MCF 10A (cell line): Measurements from ENCODE around the gene SPSB1. TPM values are rescaled to one million over a fixed set of nuclear protein-coding genes. Genes with fewer than 3 reads are reported as not detected.

Experiments
- BruUV-seq: library from RNA; stranded (reverse); fragments of 400-500 nt; replicated peaks from 2 replicates; lab custom pipeline; 2021; lab: Mats Ljungman, UMichigan
- CTCF ChIA-PET: fragments of 300-600 bp; sonication (Branson Sonifier 250); formaldehyde crosslinking; extraction: SDS; loops from one replicate; lab custom pipeline; 2021; ENCODE audit warnings: antibody characterized with exemption, inconsistent platforms; lab: Yijun Ruan, JAX
- POLR2A ChIA-PET: fragments of 300-600, 350-650 bp; sonication (Branson Sonifier 250); formaldehyde crosslinking; extraction: SDS; loops from one replicate; lab custom pipeline; 2020; ENCODE audit warnings: antibody characterized with exemption, inconsistent platforms; lab: Yijun Ruan, JAX
- DNase-seq: peaks from one replicate; pipeline ENCODE4 v3.0.0-alpha.2; 2018; ENCODE audit not compliant: unreplicated experiment
- H3K27ac Mint-ChIP-seq: one replicate; pipeline ENCODE4 v1.8.0; 2022; ENCODE audit warnings: mild to moderate bottlenecking, low read depth, mixed read lengths; ENCODE audit not compliant: unreplicated experiment
- H3K27me3 Mint-ChIP-seq: one replicate; pipeline ENCODE4 v1.8.0; 2022; ENCODE audit warnings: mixed read lengths; ENCODE audit not compliant: insufficient read depth, unreplicated experiment
- H3K36me3 Mint-ChIP-seq: one replicate; pipeline ENCODE4 v1.8.0; 2022; ENCODE audit warnings: mild to moderate bottlenecking, moderate library complexity, mixed read lengths; ENCODE audit not compliant: insufficient read depth, unreplicated experiment
- H3K4me1 Mint-ChIP-seq: one replicate; pipeline ENCODE4 v1.8.0; 2022; ENCODE audit warnings: mixed read lengths; ENCODE audit not compliant: insufficient read depth, unreplicated experiment
- H3K4me3 Mint-ChIP-seq: one replicate; pipeline ENCODE4 v1.8.0; 2022; ENCODE audit warnings: mild to moderate bottlenecking, moderate library complexity, mixed read lengths; ENCODE audit not compliant: unreplicated experiment
- H3K9me3 Mint-ChIP-seq: one replicate; pipeline ENCODE4 v1.8.0; 2022; ENCODE audit warnings: mixed read lengths; ENCODE audit not compliant: unreplicated experiment
- CTCF ChIP-seq: fragments of 200-600 bp; IDR thresholded peaks from one replicate; pipeline ENCODE4 v1.8.0; 2022; ENCODE audit warnings: antibody characterized with exemption, mild to moderate bottlenecking; ENCODE audit not compliant: unreplicated experiment
- intact Hi-C: fragments of 100-400 bp; cut with micrococcal nuclease; formaldehyde crosslinking; loops from 2 replicates; pipeline ENCODE4 v1.14.1; 2022
- total RNA-seq: library from RNA; stranded (reverse); gene quantifications from 2 replicates; pipeline ENCODE4 v1.2.3, GENCODE V29; 2022

Gene SPSB1
- total RNA-seq, 1 experiment from 2014 or later = 8.2 TPM

GRCh38 chr1:9245230-9245619, 47.5 kb upstream of the SPSB1 start:
- no peak for TF ChIP-seq CTCF
- BruUV-seq = no TSS peak

GRCh38 chr1:9245661-9246060, 47.0 kb upstream of the SPSB1 start:
- DNase-seq = no peak
- intact Hi-C loops = no loop called here
- Mint-ChIP-seq H3K27ac (no peak overlapping the region), H3K4me3 (no peak overlapping the region), H3K4me1 (peaks cover 22% of the 10 kb centered on the region), H3K27me3 (no peaks in the 10 kb centered on the region), H3K9me3 (no peaks in the 10 kb centered on the region), H3K36me3 (peaks cover 4% of the 10 kb centered on the region)
- POLR2A ChIA-PET = interaction anchor here (0.6 kb wide), 1 partner anchor 23 kb away, joined by 3 read pairs; no protein-coding TSS in a partner anchor
- TF ChIP-seq CTCF = no peak
- no TSS peak for BruUV-seq
- CTCF ChIA-PET = interaction anchor here (1.0 kb wide), 1 partner anchor 250 kb away, joined by 3 read pairs; no protein-coding TSS in a partner anchor

More at GRCh38 chr1:9245230-9245619, 47.5 kb upstream of the SPSB1 start:
- CTCF ChIA-PET = interaction anchor here (1.0 kb wide), 2 partner anchors 14 to 251 kb away, joined by 3 read pairs; no protein-coding TSS in a partner anchor
- Mint-ChIP-seq H3K27ac (no peak overlapping the region), H3K4me3 (no peak overlapping the region), H3K36me3 (peaks cover 4% of the 10 kb centered on the region), H3K27me3 (no peaks in the 10 kb centered on the region), H3K9me3 (no peaks in the 10 kb centered on the region), H3K4me1 (peaks cover 22% of the 10 kb centered on the region)
- intact Hi-C loops = no loop called here
- no peak for DNase-seq
- POLR2A ChIA-PET = interaction anchor here (0.6 to 1.2 kb wide), 2 partner anchors 22 to 24 kb away, joined by 3 to 4 read pairs; no protein-coding TSS in a partner anchor

GRCh38 chr1:9246215-9246614, 46.5 kb upstream of the SPSB1 start:
- Mint-ChIP-seq H3K9me3 (no peaks in the 10 kb centered on the region), H3K27me3 (no peaks in the 10 kb centered on the region), H3K4me1 (peaks cover 22% of the 10 kb centered on the region), H3K4me3 (no peak overlapping the region), H3K27ac (no peak overlapping the region), H3K36me3 (peaks cover 4% of the 10 kb centered on the region)
- POLR2A ChIA-PET = no interaction called here
- TF ChIP-seq CTCF = no peak
- intact Hi-C loops = no loop called here
- DNase-seq = no peak
- no TSS peak for BruUV-seq
- CTCF ChIA-PET = interaction anchor here (0.6 kb wide), 1 partner anchor 17 kb away, joined by 3 read pairs; no protein-coding TSS in a partner anchor

- BruUV-seq = no TSS peak
- ChIA-PET CTCF (no interaction called here), POLR2A (no interaction called here)
- Mint-ChIP-seq H3K4me1 (peaks cover 17% of the 10 kb centered on the region), H3K36me3 (peaks cover 4% of the 10 kb centered on the region), H3K27ac (no peak overlapping the region), H3K4me3 (no peak overlapping the region), H3K9me3 (no peaks in the 10 kb centered on the region), H3K27me3 (no peaks in the 10 kb centered on the region)
- DNase-seq = no peak
- intact Hi-C loops = no loop called here
- TF ChIP-seq CTCF = no peak
Observed at GRCh38 chr1:9246841-9247785, 45.6 kb upstream of the SPSB1 start.
